Caco-2 (cell line): ENCODE data around the gene TRPV3. TPM values are rescaled to one million over a fixed set of nuclear protein-coding genes. Genes with fewer than 3 reads are reported as not detected.
A peak's percentile ranks its signal among the peaks of the same experiment; 100 is the strongest.

Source experiments
- BruUV-seq: library from RNA; stranded (reverse); fragments of 400-500 nt; replicated peaks from 2 replicates; lab custom pipeline; 2021; lab: Mats Ljungman, UMichigan
- CTCF ChIA-PET: fragments of 300-600 bp; sonication (Branson Sonifier 250); formaldehyde crosslinking; loops from one replicate; lab custom pipeline; 2022; ENCODE audit warnings: antibody characterized with exemption; lab: Charles Lee
- POLR2A ChIA-PET: fragments of 300-600 bp; sonication (Branson Sonifier 250); formaldehyde crosslinking; loops from one replicate; lab custom pipeline; 2022; ENCODE audit warnings: antibody characterized with exemption; lab: Charles Lee
- DNase-seq, 2 experiments: peaks; one replicate each; pipeline versions ENCODE4 v3.0.0 to v3.0.0-alpha.2; 2020 to 2022
- H3K27me3 ChIP-seq: replicated peaks from 2 replicates; pipeline ENCODE4 v1.6.0; 2011; ENCODE audit warnings: low read length; ENCODE audit not compliant: control insufficient read depth, insufficient read depth
- H3K36me3 ChIP-seq: 2 replicates; pipeline ENCODE4 v1.5.1; 2011; ENCODE audit warnings: low read length; ENCODE audit not compliant: control insufficient read depth, insufficient read depth
- H3K4me1 ChIP-seq: fragments of 250-450 bp; sonication (Bioruptor Pico); 2 replicates; pipeline ENCODE4 v1.5.1; 2020; ENCODE audit warnings: mild to moderate bottlenecking
- H3K4me3 ChIP-seq: 2 replicates; pipeline ENCODE4 v1.5.1; 2011; ENCODE audit warnings: low read depth, mild to moderate bottlenecking, control low read depth, low read length
- H3K9me3 ChIP-seq: fragments of 250-450 bp; sonication (Bioruptor Pico); 2 replicates; pipeline ENCODE4 v1.5.1; 2020; ENCODE audit warnings: mild to moderate bottlenecking, moderate library complexity
- H3K27ac Mint-ChIP-seq: one replicate; pipeline ENCODE4 v1.8.0; 2022; ENCODE audit warnings: mixed read lengths; ENCODE audit not compliant: unreplicated experiment
- H3K27me3 Mint-ChIP-seq: one replicate; pipeline ENCODE4 v1.8.0; 2022; ENCODE audit warnings: mixed read lengths; ENCODE audit not compliant: insufficient read depth, unreplicated experiment
- H3K36me3 Mint-ChIP-seq: one replicate; pipeline ENCODE4 v1.8.0; 2022; ENCODE audit warnings: mild to moderate bottlenecking, mixed read lengths; ENCODE audit not compliant: insufficient read depth, unreplicated experiment
- H3K4me1 Mint-ChIP-seq: one replicate; pipeline ENCODE4 v1.8.0; 2022; ENCODE audit warnings: low read depth, mixed read lengths; ENCODE audit not compliant: unreplicated experiment
- H3K4me3 Mint-ChIP-seq: one replicate; pipeline ENCODE4 v1.8.0; 2022; ENCODE audit warnings: mild to moderate bottlenecking, moderate library complexity, mixed read lengths; ENCODE audit not compliant: unreplicated experiment
- H3K9me3 Mint-ChIP-seq: one replicate; pipeline ENCODE4 v1.8.0; 2022; ENCODE audit warnings: mixed read lengths; ENCODE audit not compliant: unreplicated experiment
- CTCF ChIP-seq, 2 experiments: fragments of 200-600 bp in 1 of 2; IDR thresholded peaks; 1 replicate in 1 of 2; 2 replicates in 1 of 2; pipeline versions ENCODE4 v1.5.1 to v1.8.0; 2011 to 2022; ENCODE audit warnings: antibody characterized with exemption in 1 of 2, control low read depth in 1 of 2, inconsistent platforms in 1 of 2, low read depth in 1 of 2, low read length in 1 of 2, mild to moderate bottlenecking in 1 of 2, moderate library complexity in 1 of 2; ENCODE audit not compliant: insufficient read depth in 1 of 2, severe bottlenecking in 1 of 2, unreplicated experiment in 1 of 2
- intact Hi-C: fragments of 100-400 bp; cut with micrococcal nuclease; formaldehyde crosslinking; loops from one replicate; pipeline ENCODE4 v1.10.0; 2022; ENCODE audit not compliant: unreplicated experiment
- total RNA-seq: library from RNA; stranded (reverse); gene quantifications from 2 replicates; pipeline ENCODE4 v1.2.3, GENCODE V29; 2022

The TRPV3 gene
- total RNA-seq, 1 experiment from 2014 or later: 8.4 TPM

- intact Hi-C loops: no loop called here
- peaks cover 16% of the 10 kb centered on the region for H3K4me1 Mint-ChIP-seq
- no peak for DNase-seq
- no peak for TF ChIP-seq CTCF (IDR thresholded peaks at IDR 0.05; ENCODE audit: insufficient read depth in 1 of 2, low read depth in 1 of 2, low read length in 1 of 2, severe bottlenecking in 1 of 2, unreplicated experiment in 1 of 2)
- H3K4me1 ChIP-seq: peaks cover 14% of the 10 kb centered on the region
- no peak overlapping the region for H3K27ac Mint-ChIP-seq
- POLR2A ChIA-PET: no interaction called here
- no peaks in the 10 kb centered on the region for H3K27me3 Mint-ChIP-seq
- H3K4me3 ChIP-seq: no peak overlapping the region
- H3K9me3 Mint-ChIP-seq: no peaks in the 10 kb centered on the region
- no peaks in the 10 kb centered on the region for H3K36me3 Mint-ChIP-seq
- no peaks in the 10 kb centered on the region for H3K9me3 ChIP-seq
- no peaks in the 10 kb centered on the region for H3K27me3 ChIP-seq
- no peak overlapping the region for H3K4me3 Mint-ChIP-seq
- H3K36me3 ChIP-seq: no peaks in the 10 kb centered on the region
- no TSS peak for BruUV-seq
- CTCF ChIA-PET: no interaction called here
Measured at GRCh38 chr17:3482852-3483251, 74.8 kb downstream of the TRPV3 start.

DNA sequence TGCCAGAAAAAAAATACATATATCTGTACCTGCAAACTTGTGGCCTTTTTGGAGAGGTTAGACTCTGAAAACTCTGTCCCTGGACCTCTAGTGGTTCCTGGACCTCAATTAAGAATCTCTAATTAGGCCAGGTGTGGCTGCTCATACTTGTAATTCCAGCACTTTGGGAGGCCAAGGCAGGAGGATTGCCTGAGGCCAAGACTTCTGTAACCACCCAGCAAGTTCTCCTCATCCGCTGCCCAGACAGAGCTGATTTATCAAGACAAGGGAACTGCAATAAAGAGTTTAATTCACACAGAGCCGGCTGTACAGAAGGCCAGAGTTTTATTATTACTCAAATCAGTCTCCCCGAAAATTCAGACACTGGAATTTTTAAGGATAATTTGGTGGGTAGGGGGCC is 77.6 kb downstream of the TRPV3 start:
- intact Hi-C loops: loop anchor here (10.0 kb wide), 1 partner anchor 55 kb away; no protein-coding TSS in a partner anchor
- no peaks in the 10 kb centered on the region for H3K36me3 ChIP-seq
- H3K9me3 ChIP-seq: no peaks in the 10 kb centered on the region
- no peak overlapping the region for H3K4me3 Mint-ChIP-seq
- H3K27me3 ChIP-seq: no peaks in the 10 kb centered on the region
- peaks cover 25% of the 10 kb centered on the region for H3K4me1 ChIP-seq
- DNase-seq: no peak
- no peaks in the 10 kb centered on the region for H3K9me3 Mint-ChIP-seq
- H3K27me3 Mint-ChIP-seq: no peaks in the 10 kb centered on the region
- peaks cover 21% of the 10 kb centered on the region for H3K4me1 Mint-ChIP-seq
- H3K4me3 ChIP-seq: no peak overlapping the region
- ChIA-PET POLR2A (no interaction called here), CTCF (interaction anchor here (0.6 kb wide), 1 partner anchor 357 kb away, joined by 5 read pairs; no protein-coding TSS in a partner anchor)
- BruUV-seq: no TSS peak
- H3K27ac Mint-ChIP-seq: no peak overlapping the region
- no peak for TF ChIP-seq CTCF (IDR thresholded peaks at IDR 0.05; ENCODE audit: insufficient read depth in 1 of 2, low read depth in 1 of 2, low read length in 1 of 2, severe bottlenecking in 1 of 2, unreplicated experiment in 1 of 2)
- no peaks in the 10 kb centered on the region for H3K36me3 Mint-ChIP-seq

- peaks cover 36% of the 10 kb centered on the region for H3K4me1 Mint-ChIP-seq
- TF ChIP-seq CTCF (IDR thresholded peaks at IDR 0.05; ENCODE audit: insufficient read depth in 1 of 2, low read depth in 1 of 2, low read length in 1 of 2, severe bottlenecking in 1 of 2, unreplicated experiment in 1 of 2): no peak
- Histone ChIP-seq H3K27me3 (no peaks in the 10 kb centered on the region), H3K4me3 (no peak within 1 kb of the TSS), H3K36me3 (no peaks in the 10 kb centered on the region), H3K9me3 (no peaks in the 10 kb centered on the region), H3K4me1 (peaks cover 41% of the 10 kb centered on the region)
- ChIA-PET CTCF (no interaction called here), POLR2A (no interaction called here)
- intact Hi-C loops: loop anchor here (10.0 kb wide), 1 partner anchor 59 kb away; no protein-coding TSS in a partner anchor
- no peak for DNase-seq
- H3K27ac Mint-ChIP-seq: peak within 1 kb of the TSS; percentile 54
- H3K36me3 Mint-ChIP-seq: no peaks in the 10 kb centered on the region
- H3K9me3 Mint-ChIP-seq: no peaks in the 10 kb centered on the region
- no TSS peak for BruUV-seq
- H3K27me3 Mint-ChIP-seq: no peaks in the 10 kb centered on the region
- peak within 1 kb of the TSS; percentile 4 for H3K4me3 Mint-ChIP-seq
Measured at GRCh38 chr17:3475812-3476610, 81.6 kb downstream of the TRPV3 start, which contains the start of gene ASPA. Gene ASPA, plus strand, starts transcription at chr17:3475997. Its CDS starts 163 bp downstream, at chr17:3476160.
